NCI-H2171 (cell line): ENCODE results near the gene MAGEA3.
"Not testable (repeated sequence)": the region's sequence is repeated elsewhere in the genome, so short reads cannot be mapped to it uniquely, and the experiment has no call there.

ENCODE experiments used
- DNase-seq: peaks from one replicate; lab custom pipeline; 2025; lab: John Stamatoyannopoulos, UW

Gene MAGEA3

DNA sequence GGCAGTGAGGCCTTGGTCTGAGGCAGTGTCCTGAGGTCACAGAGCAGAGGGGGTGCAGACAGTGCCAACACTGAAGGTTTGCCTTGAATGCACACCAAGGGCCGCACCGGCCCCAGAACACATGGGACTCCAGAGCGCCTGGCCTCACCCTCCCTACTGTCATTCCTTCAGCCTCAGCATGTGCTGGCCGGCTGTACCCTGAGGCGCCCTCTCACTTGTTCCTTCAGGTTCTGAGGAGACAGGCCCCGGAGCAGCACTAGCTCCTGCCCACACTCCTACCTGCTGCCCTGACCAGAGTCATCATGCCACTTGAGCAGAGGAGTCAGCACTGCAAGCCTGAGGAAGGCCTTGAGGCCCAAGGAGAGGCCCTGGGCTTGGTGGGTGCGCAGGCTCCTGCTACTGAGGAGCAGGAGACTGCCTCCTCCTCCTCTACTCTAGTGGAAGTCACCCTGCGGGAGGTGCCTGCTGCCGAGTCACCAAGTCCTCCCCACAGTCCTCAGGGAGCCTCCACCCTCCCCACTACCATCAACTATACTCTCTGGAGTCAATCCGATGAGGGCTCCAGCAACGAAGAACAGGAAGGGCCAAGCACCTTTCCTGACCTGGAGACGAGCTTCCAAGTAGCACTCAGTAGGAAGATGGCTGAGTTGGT is 37.4 kb downstream of the MAGEA3 start:
- no peak for DNase-seq

DNA sequence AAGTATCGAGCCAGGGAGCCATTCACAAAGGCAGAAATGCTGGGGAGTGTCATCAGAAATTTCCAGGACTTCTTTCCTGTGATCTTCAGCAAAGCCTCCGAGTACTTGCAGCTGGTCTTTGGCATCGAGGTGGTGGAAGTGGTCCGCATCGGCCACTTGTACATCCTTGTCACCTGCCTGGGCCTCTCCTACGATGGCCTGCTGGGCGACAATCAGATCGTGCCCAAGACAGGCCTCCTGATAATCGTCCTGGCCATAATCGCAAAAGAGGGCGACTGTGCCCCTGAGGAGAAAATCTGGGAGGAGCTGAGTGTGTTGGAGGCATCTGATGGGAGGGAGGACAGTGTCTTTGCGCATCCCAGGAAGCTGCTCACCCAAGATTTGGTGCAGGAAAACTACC is 37.9 kb downstream of the MAGEA3 start:
- DNase-seq: not testable (repeated sequence)

DNA sequence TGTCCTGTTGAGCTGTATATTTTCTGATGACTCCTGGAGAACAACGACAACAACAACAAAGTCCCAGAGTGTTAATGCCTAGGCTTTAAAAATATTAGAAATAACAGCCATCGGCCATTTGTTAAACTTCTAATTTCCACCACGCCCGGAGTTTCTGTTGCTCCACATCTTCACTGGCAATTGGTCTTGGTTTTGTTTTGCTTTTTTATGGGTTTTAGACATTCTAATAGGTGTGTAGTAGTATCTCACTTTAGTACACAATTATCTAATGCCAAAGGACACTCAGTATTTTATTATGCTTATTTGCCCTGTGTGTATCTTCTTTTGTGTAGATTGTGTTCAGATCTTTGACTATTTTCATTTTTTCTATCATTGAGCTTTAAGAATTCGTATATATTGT is 40.0 kb downstream of the MAGEA3 start:
- DNase-seq: no peak
